T-helper 2 cell (primary cell): Measurements from ENCODE around the gene STOML3.

Source experiments
- DNase-seq, 5 experiments: peaks; one replicate each; pipeline versions ENCODE4 v3.0.0 to v3.0.0-alpha.2; 2012 to 2022

Gene STOML3

GRCh38 chr13:38980750-38981078, 9.9 kb downstream of the STOML3 start:
- DNase-seq, result no peak

GRCh38 chr13:38979891-38980749, 10.5 kb downstream of the STOML3 start:
- no peak for DNase-seq

- no peak for DNase-seq
Measured at GRCh38 chr13:38970380-38971051, 20.1 kb downstream of the STOML3 start.

GRCh38 chr13:38969187-38969586, 21.4 kb downstream of the STOML3 start:
- DNase-seq, result no peak

- no peak for DNase-seq
Measured at GRCh38 chr13:38967446-38967845, 23.2 kb downstream of the STOML3 start.

- no peak for DNase-seq
Measured at GRCh38 chr13:38965281-38965680, 25.4 kb downstream of the STOML3 start.

- no peak for DNase-seq
Measured at GRCh38 chr13:38960175-38960574, 30.5 kb downstream of the STOML3 start.

GRCh38 chr13:38957794-38958592, 32.6 kb downstream of the STOML3 start:
- no peak for DNase-seq

- no peak for DNase-seq
Measured at GRCh38 chr13:38954844-38955243, 35.8 kb downstream of the STOML3 start.

- DNase-seq, result no peak
Measured at GRCh38 chr13:38954291-38954690, 36.3 kb downstream of the STOML3 start.

GRCh38 chr13:38952827-38953226, 37.8 kb downstream of the STOML3 start:
- no peak for DNase-seq

GRCh38 chr13:38951525-38952313, 38.9 kb downstream of the STOML3 start:
- DNase-seq, result peak in 1 of 5 experiments; percentile 2

GRCh38 chr13:38950987-38951386, 39.6 kb downstream of the STOML3 start:
- peak in 1 of 5 experiments; percentile 20 for DNase-seq

GRCh38 chr13:38947054-38947453, 43.6 kb downstream of the STOML3 start:
- DNase-seq, result no peak

- no peak for DNase-seq
Measured at GRCh38 chr13:38944219-38944618, 46.4 kb downstream of the STOML3 start.

GRCh38 chr13:38943231-38943630, 47.4 kb downstream of the STOML3 start:
- no peak for DNase-seq

- DNase-seq, result no peak
Measured at GRCh38 chr13:38941353-38941945, 49.2 kb downstream of the STOML3 start.

GRCh38 chr13:38933786-38934185, 56.8 kb downstream of the STOML3 start:
- DNase-seq, result no peak

GRCh38 chr13:38922170-38922569, 68.5 kb downstream of the STOML3 start:
- no peak for DNase-seq

GRCh38 chr13:38921081-38921480, 69.5 kb downstream of the STOML3 start:
- no peak for DNase-seq
